Sigmoid colon (tissue), 7 donors: ENCODE data around the gene USP24. TPM values are rescaled to one million over a fixed set of nuclear protein-coding genes. Genes with fewer than 3 reads are reported as not detected.

Experiments used
- DNase-seq: peaks from one replicate; pipeline ENCODE4 v3.0.0-alpha.2; 2019
- H3K27ac ChIP-seq, 4 donors: fragments of 200-600 bp; sonication (generic); one replicate each; pipeline ENCODE4 v1.5.1; 2016 to 2019; ENCODE audit warnings: mild to moderate bottlenecking in 1 of 4
- H3K27me3 ChIP-seq, 3 donors: fragments of 200-600 bp; sonication (generic); one replicate each; pipeline ENCODE4 v1.5.1; 2019; ENCODE audit warnings: mild to moderate bottlenecking in 1 of 3
- H3K36me3 ChIP-seq, 4 donors: fragments of 200-600 bp; sonication (generic); one replicate each; pipeline ENCODE4 v1.5.1; 2016 to 2019
- H3K4me1 ChIP-seq, 4 donors: fragments of 200-600 bp; sonication (generic); one replicate each; pipeline ENCODE4 v1.5.1; 2017 to 2019
- H3K4me3 ChIP-seq, 4 donors: fragments of 200-600 bp; sonication (generic); one replicate each; pipeline ENCODE4 v1.5.1; 2017 to 2019; ENCODE audit warnings: mild to moderate bottlenecking in 2 of 4, moderate library complexity in 1 of 4
- H3K9me3 ChIP-seq, 4 donors: fragments of 200-600 bp in 3 of 4; sonication (generic) in 3 of 4; one replicate each; pipeline versions ENCODE4 v1.5.1 to v1.6.1; 2013 to 2019
- CTCF ChIP-seq, 4 experiments: fragments of 450-650 bp in 3 of 4; fragments of 200-600 bp in 1 of 4; IDR thresholded peaks; one replicate each; pipeline ENCODE4 v1.5.1; 2016 to 2019; ENCODE audit warnings: antibody characterized with exemption in 4 of 4, mild to moderate bottlenecking in 3 of 4, moderate library complexity in 2 of 4
- EP300 ChIP-seq, 4 donors: sonication (generic); formaldehyde crosslinking; IDR thresholded peaks; one replicate each; pipeline ENCODE4 v1.6.1; 2017; ENCODE audit warnings: antibody characterized with exemption in 4 of 4
- POLR2A ChIP-seq, 2 donors: fragments of 450-650 bp; IDR thresholded peaks; one replicate each; pipeline ENCODE4 v1.6.1; 2016; ENCODE audit warnings: antibody characterized with exemption in 2 of 2, mild to moderate bottlenecking in 2 of 2, moderate library complexity in 2 of 2
- POLR2AphosphoS5 ChIP-seq, 4 donors: sonication (generic); formaldehyde crosslinking; IDR thresholded peaks; one replicate each; pipeline ENCODE4 v1.6.1; 2017; ENCODE audit warnings: antibody characterized with exemption in 4 of 4
- WGBS, 2 donors: extraction: QIAGEN DNeasy Blood & Tissue Kit; methylation state at CpG; one replicate each; pipeline ENCODE4 v1.1.7; 2013; 5-methylcytosine and 5-hydroxymethylcytosine counted together
- intact Hi-C: fragments of 100-400 bp; cut with DNase I; formaldehyde crosslinking; loops from one replicate; pipeline ENCODE4 v1.15.1; 2023
- polyA plus RNA-seq, 3 donors: library from polyadenylated mRNA; stranded (reverse); fragments of 200-250 nt; gene quantifications; one replicate each; pipeline ENCODE4 v1.2.3, GENCODE V29; 2013
- total RNA-seq, 4 donors: library from RNA; depleted of rRNA; stranded (reverse); fragments of >200 nt; gene quantifications; one replicate each; pipeline ENCODE4 v1.1.0, GENCODE V29; 2016
- donor health status: healthy with polysubstance abuse.
- donor health status: Bipolar disorder and iron deficiency.
- donor health status: healthy.

Gene USP24
- total and polyA plus RNA-seq, 7 donors, result 3.6 to 66.2 (median 46.4) TPM

- Histone ChIP-seq H3K9me3 (no peaks in the 10 kb centered on the region), H3K4me1 (peaks cover 0 to 47% (median 38%) of the 10 kb centered on the region in 4 donors), H3K36me3 (peaks cover 0 to 47% (median 0%) of the 10 kb centered on the region in 4 donors), H3K4me3 (no peak overlapping the region), H3K27me3 (no peaks in the 10 kb centered on the region), H3K27ac (no peak overlapping the region)
- WGBS, 2 donors, result 95 to 96% methylated on average over 3 of the region's 3 CpGs
- TF ChIP-seq CTCF (IDR thresholded peaks at IDR 0.05) (no peak), POLR2AphosphoS5 (IDR thresholded peaks at IDR 0.05) (no peak), EP300 (IDR thresholded peaks at IDR 0.05) (no peak), POLR2A (IDR thresholded peaks at IDR 0.05) (no peak)
- intact Hi-C loops, result no loop called here
- no peak for DNase-seq
Observed at GRCh38 chr1:55171694-55172093, 43.5 kb downstream of the USP24 start.

- DNase-seq, result no peak
- TF ChIP-seq POLR2A (IDR thresholded peaks at IDR 0.05) (no peak), CTCF (IDR thresholded peaks at IDR 0.05) (no peak), POLR2AphosphoS5 (IDR thresholded peaks at IDR 0.05) (no peak), EP300 (IDR thresholded peaks at IDR 0.05) (no peak)
- Histone ChIP-seq H3K9me3 (no peaks in the 10 kb centered on the region), H3K27me3 (no peaks in the 10 kb centered on the region), H3K4me1 (peaks cover 0 to 49% (median 39%) of the 10 kb centered on the region in 4 donors), H3K36me3 (peaks cover 0 to 52% (median 0%) of the 10 kb centered on the region in 4 donors), H3K4me3 (no peak overlapping the region), H3K27ac (no peak overlapping the region)
- intact Hi-C loops, result no loop called here
- 83 to 90% methylated on average over 1 of the region's 1 CpG for WGBS, 2 donors
Observed at GRCh38 chr1:55170426-55170825, 44.7 kb downstream of the USP24 start.

GRCh38 chr1:55169126-55169525, 46.0 kb downstream of the USP24 start:
- no peak overlapping the region for H3K27ac ChIP-seq
- H3K4me1 ChIP-seq, result peaks cover 0 to 49% (median 39%) of the 10 kb centered on the region in 4 donors
- TF ChIP-seq POLR2AphosphoS5 (IDR thresholded peaks at IDR 0.05) (no peak), CTCF (IDR thresholded peaks at IDR 0.05) (no peak), POLR2A (IDR thresholded peaks at IDR 0.05) (no peak), EP300 (IDR thresholded peaks at IDR 0.05) (no peak)
- no peaks in the 10 kb centered on the region for H3K27me3 ChIP-seq
- no peak overlapping the region for H3K4me3 ChIP-seq
- intact Hi-C loops, result no loop called here
- peaks cover 0 to 63% (median 0%) of the 10 kb centered on the region in 4 donors for H3K36me3 ChIP-seq
- DNase-seq, result no peak
- WGBS, 2 donors, result 88 to 91% methylated on average over 1 of the region's 1 CpG
- H3K9me3 ChIP-seq, result no peaks in the 10 kb centered on the region

DNA sequence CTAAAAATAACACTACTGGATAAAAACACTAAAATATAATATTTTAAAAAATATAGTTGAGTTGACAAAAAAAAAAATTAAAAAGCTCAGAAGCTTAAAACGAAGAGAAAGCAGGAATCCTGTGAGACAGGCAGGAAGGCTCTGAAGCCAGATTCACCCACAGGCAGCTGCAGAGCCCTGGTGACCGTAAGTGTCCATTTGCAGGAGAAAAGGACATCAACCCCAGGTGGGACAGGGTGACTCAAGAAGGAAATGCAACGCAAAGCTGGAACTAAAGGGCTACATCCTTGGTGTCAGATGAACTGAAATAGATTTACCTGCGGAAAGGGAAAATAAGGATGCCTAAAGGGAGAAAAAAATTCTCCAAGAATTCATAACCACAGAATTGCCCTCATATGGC, 46.8 kb downstream of the USP24 start:
- Histone ChIP-seq H3K4me1 (peaks cover 0 to 49% (median 39%) of the 10 kb centered on the region in 4 donors), H3K4me3 (no peak overlapping the region), H3K36me3 (peaks cover 0 to 71% (median 2%) of the 10 kb centered on the region in 4 donors), H3K9me3 (no peaks in the 10 kb centered on the region), H3K27ac (peak overlapping the region in 1 of 4 donors; percentile 50), H3K27me3 (no peaks in the 10 kb centered on the region)
- no peak for TF ChIP-seq POLR2AphosphoS5 (IDR thresholded peaks at IDR 0.05)
- TF ChIP-seq CTCF (IDR thresholded peaks at IDR 0.05), result no peak
- TF ChIP-seq EP300 (IDR thresholded peaks at IDR 0.05), result no peak
- TF ChIP-seq POLR2A (IDR thresholded peaks at IDR 0.05), result no peak
- intact Hi-C loops, result no loop called here
- no peak for DNase-seq
- WGBS, 2 donors, result 90 to 94% methylated on average over 4 of the region's 4 CpGs
